ENCODE measurements around the gene USP44. TPM values are rescaled to one million over a fixed set of nuclear protein-coding genes. Genes with fewer than 3 reads are reported as not detected.

USP44 gene
- total and polyA plus RNA-seq, 2 of the 8 experiments (the other 6 are each of a cell fraction or from before 2014, with no cell fraction given): 129 to 197 TPM

- TF ChIP-seq POU5F1 (IDR thresholded peaks at IDR 0.05; ENCODE audit: low read depth, low read length) (no peak), SP2 (IDR thresholded peaks at IDR 0.05; ENCODE audit: low read length) (no peak), BCL11A (IDR thresholded peaks at IDR 0.05; ENCODE audit: low read depth in 2 of 2, low read length in 2 of 2) (no peak), CHD7 (IDR thresholded peaks at IDR 0.05; ENCODE audit: insufficient replicate concordance, low read length) (no peak), JUN (IDR thresholded peaks at IDR 0.05; ENCODE audit: low read depth, low read length) (no peak)
Measured at GRCh38 chr12:95554532-95555071, 3.3 kb upstream of the USP44 start (continued).
